ENCODE data around the gene GMDS.

The GMDS gene

GRCh38 chr6:1744543-1744942 lies 500.9 kb downstream of the GMDS start:
- DNase-seq (ENCODE audit: low read depth, low spot score): no peak
- no peak overlapping the region for H3K27ac ChIP-seq

GRCh38 chr6:1739680-1740079 lies 505.7 kb downstream of the GMDS start:
- DNase-seq (ENCODE audit: low read depth, low spot score): no peak
- H3K27ac ChIP-seq: no peak overlapping the region

DNA sequence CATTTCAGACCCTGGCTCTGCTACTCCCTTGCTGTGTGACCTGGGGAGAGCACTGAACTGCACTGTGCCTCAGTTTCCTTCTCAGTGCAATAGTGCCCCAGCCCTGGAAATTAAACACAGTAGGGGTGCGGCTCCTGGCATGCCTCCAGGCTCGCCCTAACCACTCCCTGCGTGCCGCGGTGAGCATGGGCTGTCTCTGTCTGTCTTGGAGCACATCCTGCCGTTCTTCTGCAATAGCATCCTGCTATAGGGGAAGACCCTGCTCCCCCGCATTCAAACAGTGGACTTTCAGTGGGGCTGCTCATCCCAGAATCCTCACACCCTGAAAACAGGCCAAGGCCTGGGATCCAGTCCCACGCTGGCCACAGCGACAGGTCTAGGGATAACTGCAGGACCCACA lies 506.2 kb downstream of the GMDS start:
- H3K27ac ChIP-seq: no peak overlapping the region
- no peak for DNase-seq (ENCODE audit: low read depth, low spot score)

GRCh38 chr6:1738558-1739081 lies 506.8 kb downstream of the GMDS start:
- no peak overlapping the region for H3K27ac ChIP-seq
- DNase-seq (ENCODE audit: low read depth, low spot score): no peak

- DNase-seq (ENCODE audit: low read depth, low spot score): no peak
- H3K27ac ChIP-seq: no peak overlapping the region
These were observed 507.7 kb downstream of the GMDS start for GRCh38 chr6:1737463-1738311.

- DNase-seq (ENCODE audit: low read depth, low spot score): no peak
- H3K27ac ChIP-seq: no peak overlapping the region
These were observed 508.9 kb downstream of the GMDS start for GRCh38 chr6:1736346-1737105.

- H3K27ac ChIP-seq: no peak overlapping the region
- DNase-seq (ENCODE audit: low read depth, low spot score): no peak
These were observed 510.1 kb downstream of the GMDS start for GRCh38 chr6:1735239-1735803.

- no peak overlapping the region for H3K27ac ChIP-seq
These were observed 514.5 kb downstream of the GMDS start for GRCh38 chr6:1730882-1731281.

GRCh38 chr6:1729750-1730140 lies 515.7 kb downstream of the GMDS start:
- H3K27ac ChIP-seq: peak overlapping the region; percentile 40

More at GRCh38 chr6:1730882-1731281, 514.5 kb downstream of the GMDS start:
- DNase-seq (ENCODE audit: low read depth, low spot score): no peak

DNA sequence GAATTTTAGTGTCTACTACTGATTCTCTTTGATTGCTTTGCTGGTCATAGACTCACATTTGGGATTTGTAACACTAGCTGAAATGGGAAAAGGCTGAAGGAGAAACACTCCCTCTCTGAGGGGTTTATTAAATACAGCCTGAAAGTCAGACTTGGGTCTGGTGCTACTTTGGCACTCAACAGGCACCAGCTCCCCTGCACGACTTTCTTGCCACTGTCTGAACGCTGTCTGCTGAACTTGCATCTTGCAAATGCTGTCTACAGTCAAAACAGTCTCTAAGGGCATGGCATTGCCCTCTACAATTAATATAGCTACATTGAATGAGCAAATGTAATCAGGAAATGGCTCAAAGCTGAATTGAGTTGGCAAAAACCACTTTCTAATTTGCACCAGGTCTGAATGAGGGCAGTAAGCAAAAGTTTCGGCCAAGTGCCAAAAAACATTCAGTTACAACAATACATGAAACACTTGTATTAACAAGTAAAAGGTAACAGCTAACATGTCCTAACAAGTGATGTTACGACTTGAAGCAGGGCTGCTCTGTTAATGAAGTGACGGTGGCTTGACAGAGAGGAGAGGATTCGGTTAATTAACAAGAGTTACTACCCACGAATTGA lies 516.2 kb downstream of the GMDS start:
- H3K27ac ChIP-seq: peak overlapping the region; percentile 40
- DNase-seq (ENCODE audit: low read depth, low spot score): peak; percentile 78

More at GRCh38 chr6:1729750-1730140, 515.7 kb downstream of the GMDS start:
- DNase-seq (ENCODE audit: low read depth, low spot score): no peak

- no peak overlapping the region for H3K27ac ChIP-seq
- DNase-seq (ENCODE audit: low read depth, low spot score): no peak
These were observed 519.0 kb downstream of the GMDS start for GRCh38 chr6:1726341-1726768.

DNA sequence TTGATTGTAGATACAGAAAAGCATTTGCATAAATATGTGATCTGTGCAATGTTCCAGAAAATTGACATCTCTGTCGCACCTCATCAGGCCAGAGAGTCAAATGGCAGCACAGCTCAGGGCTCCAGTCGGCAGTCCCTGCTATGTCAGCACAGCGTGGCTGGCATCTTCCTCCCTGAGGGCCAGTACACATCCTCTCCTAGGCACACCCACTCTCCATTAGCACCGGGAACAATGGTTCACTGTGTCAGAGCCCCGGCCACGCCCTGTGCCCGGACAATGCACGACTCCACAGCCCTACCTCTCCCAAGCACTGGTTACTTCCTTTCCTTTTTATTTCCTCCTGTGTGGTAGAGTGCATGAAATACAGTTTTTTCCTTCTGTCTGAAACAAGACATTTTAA lies 520.8 kb downstream of the GMDS start:
- DNase-seq (ENCODE audit: low read depth, low spot score): peak; percentile 82
- H3K27ac ChIP-seq: peak overlapping the region; percentile 76

GRCh38 chr6:1724124-1724523 lies 521.3 kb downstream of the GMDS start:
- H3K27ac ChIP-seq: peak overlapping the region; percentile 76
- no peak for DNase-seq (ENCODE audit: low read depth, low spot score)

GRCh38 chr6:1722801-1723200 lies 522.6 kb downstream of the GMDS start:
- H3K27ac ChIP-seq: no peak overlapping the region
- no peak for DNase-seq (ENCODE audit: low read depth, low spot score)

GRCh38 chr6:1720620-1721322 lies 524.6 kb downstream of the GMDS start:
- DNase-seq (ENCODE audit: low read depth, low spot score): no peak
- H3K27ac ChIP-seq: no peak overlapping the region

DNA sequence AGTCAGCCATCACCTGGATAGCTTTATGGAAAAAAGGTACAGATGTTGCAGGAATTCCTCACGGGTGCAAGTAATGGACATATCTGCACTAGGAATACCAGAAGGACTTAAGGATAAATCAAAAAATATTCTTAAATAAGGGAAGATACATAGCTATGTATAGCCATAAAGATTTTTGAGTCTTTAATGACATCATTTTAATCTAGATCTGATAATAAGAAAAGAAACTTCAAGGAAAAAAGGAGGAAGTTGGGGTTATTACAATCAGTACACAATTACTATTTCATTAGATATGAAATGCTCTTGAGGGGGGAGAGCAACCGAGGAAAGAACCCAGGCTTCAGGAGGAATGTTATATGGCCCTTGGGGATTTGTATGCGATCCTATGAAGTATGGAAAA lies 525.5 kb downstream of the GMDS start:
- DNase-seq (ENCODE audit: low read depth, low spot score): no peak
- H3K27ac ChIP-seq: no peak overlapping the region

DNA sequence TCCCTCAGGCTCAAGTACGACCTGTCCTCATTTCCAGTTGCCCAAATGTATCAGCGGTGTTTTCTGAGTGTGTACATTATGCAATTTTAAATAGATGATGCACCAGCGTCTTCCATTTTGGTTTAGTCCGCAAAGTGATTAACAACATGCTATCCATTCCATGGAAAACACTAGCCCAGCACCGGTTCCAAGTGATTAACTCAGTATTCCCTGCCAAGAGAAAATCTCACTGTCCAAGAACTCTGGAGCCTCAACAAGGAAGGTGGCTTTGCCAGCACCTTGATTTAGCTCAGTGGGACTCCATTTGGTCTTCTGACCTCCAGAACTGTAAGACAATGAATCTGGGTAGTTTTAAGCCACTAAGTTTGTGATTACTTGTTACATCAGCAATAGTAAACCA lies 528.5 kb downstream of the GMDS start:
- no peak overlapping the region for H3K27ac ChIP-seq
- no peak for DNase-seq (ENCODE audit: low read depth, low spot score)

DNA sequence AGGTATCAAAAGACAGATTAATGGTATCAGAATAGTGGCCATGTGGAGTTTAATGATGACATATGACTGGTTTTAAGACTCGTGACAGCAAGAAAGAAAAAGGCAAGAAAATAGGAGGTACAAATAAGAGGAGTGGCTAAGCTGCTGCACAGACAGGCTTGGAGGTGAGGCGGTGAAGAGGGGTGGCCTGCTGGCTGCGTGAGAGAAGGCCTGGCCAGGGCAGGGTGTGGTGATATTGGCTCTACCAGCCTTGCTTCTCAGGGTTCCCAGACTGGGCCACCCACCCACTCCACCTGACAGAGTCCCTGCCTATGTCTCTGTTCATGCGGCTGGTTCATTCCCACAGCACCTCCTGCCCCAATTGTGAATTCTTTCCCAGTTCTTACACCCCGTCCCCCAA lies 529.0 kb downstream of the GMDS start:
- H3K27ac ChIP-seq: no peak overlapping the region

DNA sequence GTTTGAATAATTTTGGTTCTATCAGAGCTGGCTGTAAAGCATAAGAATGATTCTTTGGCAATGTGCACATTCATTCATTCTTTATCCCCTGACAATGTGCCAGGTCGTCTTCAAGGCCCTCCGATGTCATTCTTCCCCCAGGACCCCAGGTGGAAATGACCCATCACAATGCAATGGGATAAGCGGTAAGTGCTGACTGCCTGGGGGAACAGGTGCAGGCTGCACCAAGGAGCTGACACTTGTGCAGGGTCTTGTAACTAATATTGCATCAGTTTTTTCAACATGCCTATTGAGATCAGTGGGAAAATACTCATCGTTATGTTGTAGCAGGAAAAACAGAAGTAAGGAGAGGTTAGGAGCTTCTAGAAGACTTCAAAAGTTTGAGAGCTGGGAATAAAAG lies 530.1 kb downstream of the GMDS start:
- no peak for DNase-seq (ENCODE audit: low read depth, low spot score)
- H3K27ac ChIP-seq: no peak overlapping the region

More for the DNA sequence above, 529.0 kb downstream of the GMDS start:
- DNase-seq (ENCODE audit: low read depth, low spot score): no peak

DNA sequence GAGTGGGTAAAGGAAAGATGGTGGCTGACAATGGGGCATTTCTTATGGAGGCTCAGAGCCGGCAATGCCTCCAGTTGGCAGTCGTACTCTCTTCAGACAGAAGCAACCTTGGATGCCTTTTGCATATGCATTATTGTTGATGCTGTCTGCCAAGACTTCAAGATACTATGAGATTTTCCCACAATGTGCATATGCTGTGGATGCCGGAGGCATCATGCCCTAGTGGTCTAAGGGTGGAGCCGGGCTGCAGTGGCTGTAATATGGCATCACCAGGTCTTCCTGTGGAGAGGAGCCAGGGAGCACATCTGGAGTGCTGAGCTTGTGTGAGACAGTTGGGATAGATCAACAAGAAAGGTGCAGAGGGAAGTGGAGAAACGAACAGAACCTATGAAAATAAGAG lies 530.8 kb downstream of the GMDS start:
- DNase-seq (ENCODE audit: low read depth, low spot score): no peak
- H3K27ac ChIP-seq: no peak overlapping the region
